Parathyroid adenoma (tissue), 2 donors: ENCODE measurements around the gene SORCS2.

Experiments
- H2AFZ ChIP-seq: fragments of 300-600 bp; sonication (generic); one replicate; pipeline ENCODE4 v1.7.0; 2017; ENCODE audit warnings: antibody characterized with exemption, mild to moderate bottlenecking
- H3K27ac ChIP-seq: fragments of 300-600 bp; sonication (generic); one replicate; pipeline ENCODE4 v1.7.0; 2017
- H3K27me3 ChIP-seq: fragments of 300-600 bp; sonication (generic); one replicate; pipeline ENCODE4 v1.7.0; 2017; ENCODE audit warnings: low read length; ENCODE audit not compliant: control insufficient read depth, insufficient read depth
- H3K36me3 ChIP-seq: fragments of 300-600 bp; sonication (generic); one replicate; pipeline ENCODE4 v1.7.0; 2017; ENCODE audit warnings: low read length; ENCODE audit not compliant: control insufficient read depth, insufficient read depth
- H3K4me1 ChIP-seq: fragments of 300-600 bp; sonication (generic); one replicate; pipeline ENCODE4 v1.7.0; 2017; ENCODE audit warnings: control low read depth
- H3K4me2 ChIP-seq: fragments of 300-600 bp; sonication (generic); one replicate; pipeline ENCODE4 v1.7.0; 2017; ENCODE audit warnings: low read length
- H3K4me3 ChIP-seq: fragments of 300-600 bp; sonication (generic); one replicate; pipeline ENCODE4 v1.7.0; 2017; ENCODE audit warnings: low read depth, low read length
- H3K79me2 ChIP-seq: fragments of 300-600 bp; sonication (generic); one replicate; pipeline ENCODE4 v1.7.0; 2017; ENCODE audit warnings: control low read depth
- H3K9ac ChIP-seq: fragments of 300-600 bp; sonication (generic); one replicate; pipeline ENCODE4 v1.7.0; 2017; ENCODE audit warnings: mild to moderate bottlenecking
- H3K9me3 ChIP-seq: fragments of 300-600 bp; sonication (generic); one replicate; pipeline ENCODE4 v1.7.0; 2017; ENCODE audit warnings: low read length; ENCODE audit not compliant: control insufficient read depth
- TF ChIP-seq, protein P1 (sequence below): fragments of 300-600 bp; sonication (generic); IDR thresholded peaks from one replicate; pipeline ENCODE4 v1.7.0; 2017; ENCODE audit warnings: antibody characterized with exemption, mild to moderate bottlenecking
- donor health status: primary hyperparathyroidism.

Gene SORCS2

DNA sequence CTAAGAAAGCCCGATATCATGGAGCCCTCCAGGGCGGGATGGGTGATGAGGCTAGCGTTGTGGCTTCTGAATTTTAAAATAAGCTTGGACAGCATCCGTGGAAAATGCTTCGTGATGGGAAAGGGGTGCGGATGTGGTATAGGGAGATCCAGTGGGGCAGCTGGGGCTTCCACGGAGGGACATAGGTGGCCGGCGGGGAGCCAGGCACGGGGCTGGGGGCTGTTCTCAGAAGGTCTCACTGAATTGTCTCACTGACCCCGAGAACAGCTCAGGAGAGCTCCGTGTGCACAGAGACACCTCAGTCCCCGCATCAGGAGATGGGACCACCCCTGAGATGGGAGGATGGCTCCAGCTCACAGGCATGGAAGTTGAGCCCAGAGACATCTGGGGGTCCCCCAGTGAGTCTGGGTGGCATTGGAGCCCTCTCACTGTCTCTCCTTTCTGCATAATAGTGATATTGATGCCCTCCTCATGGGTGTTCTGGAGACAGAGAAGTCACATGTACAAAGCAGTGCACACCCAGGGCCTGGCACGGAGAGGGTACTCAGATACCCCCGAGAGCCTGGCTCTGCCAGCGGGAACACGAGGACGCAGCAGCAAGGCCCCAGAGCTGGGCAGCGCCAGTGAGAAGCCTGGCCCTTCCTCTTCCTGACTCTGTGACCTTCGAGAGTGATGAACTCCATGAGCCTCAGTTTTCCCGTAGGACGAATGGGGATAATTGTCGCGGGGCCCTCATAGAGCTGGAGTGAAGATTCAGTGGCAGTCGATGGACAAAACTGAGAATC is 313.0 kb downstream of the SORCS2 start:
- Histone ChIP-seq H3K79me2 (no peaks in the 10 kb centered on the region), H3K36me3 (no peaks in the 10 kb centered on the region), H2AFZ (no peak overlapping the region), H3K9me3 (no peaks in the 10 kb centered on the region), H3K4me3 (no peak overlapping the region), H3K9ac (no peak overlapping the region), H3K4me2 (no peak overlapping the region), H3K27me3 (no peaks in the 10 kb centered on the region), H3K27ac (no peak overlapping the region), H3K4me1 (no peaks in the 10 kb centered on the region)
- TF ChIP-seq, protein P1, sequence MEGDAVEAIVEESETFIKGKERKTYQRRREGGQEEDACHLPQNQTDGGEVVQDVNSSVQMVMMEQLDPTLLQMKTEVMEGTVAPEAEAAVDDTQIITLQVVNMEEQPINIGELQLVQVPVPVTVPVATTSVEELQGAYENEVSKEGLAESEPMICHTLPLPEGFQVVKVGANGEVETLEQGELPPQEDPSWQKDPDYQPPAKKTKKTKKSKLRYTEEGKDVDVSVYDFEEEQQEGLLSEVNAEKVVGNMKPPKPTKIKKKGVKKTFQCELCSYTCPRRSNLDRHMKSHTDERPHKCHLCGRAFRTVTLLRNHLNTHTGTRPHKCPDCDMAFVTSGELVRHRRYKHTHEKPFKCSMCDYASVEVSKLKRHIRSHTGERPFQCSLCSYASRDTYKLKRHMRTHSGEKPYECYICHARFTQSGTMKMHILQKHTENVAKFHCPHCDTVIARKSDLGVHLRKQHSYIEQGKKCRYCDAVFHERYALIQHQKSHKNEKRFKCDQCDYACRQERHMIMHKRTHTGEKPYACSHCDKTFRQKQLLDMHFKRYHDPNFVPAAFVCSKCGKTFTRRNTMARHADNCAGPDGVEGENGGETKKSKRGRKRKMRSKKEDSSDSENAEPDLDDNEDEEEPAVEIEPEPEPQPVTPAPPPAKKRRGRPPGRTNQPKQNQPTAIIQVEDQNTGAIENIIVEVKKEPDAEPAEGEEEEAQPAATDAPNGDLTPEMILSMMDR = no peak

DNA sequence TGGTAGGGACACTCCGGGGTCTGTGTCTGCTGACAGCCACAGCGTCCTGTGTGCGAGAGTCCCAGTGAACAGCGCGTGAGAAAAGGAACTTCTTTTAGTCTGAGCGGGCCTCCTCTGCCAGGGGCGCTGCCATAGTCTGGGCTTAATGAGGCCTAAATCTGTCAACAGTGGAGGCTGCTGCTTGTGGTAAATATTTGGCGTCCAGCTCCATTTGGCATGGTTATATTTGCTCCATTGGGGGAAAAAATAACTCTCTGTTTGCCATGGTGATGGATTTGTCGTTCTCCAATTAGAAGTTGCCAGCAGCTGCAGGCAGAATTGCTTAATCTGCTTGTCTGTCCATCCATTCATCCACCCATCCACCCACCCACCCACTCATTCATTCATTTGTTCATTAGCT is 313.8 kb downstream of the SORCS2 start:
- no peak overlapping the region for H3K9ac ChIP-seq

DNA sequence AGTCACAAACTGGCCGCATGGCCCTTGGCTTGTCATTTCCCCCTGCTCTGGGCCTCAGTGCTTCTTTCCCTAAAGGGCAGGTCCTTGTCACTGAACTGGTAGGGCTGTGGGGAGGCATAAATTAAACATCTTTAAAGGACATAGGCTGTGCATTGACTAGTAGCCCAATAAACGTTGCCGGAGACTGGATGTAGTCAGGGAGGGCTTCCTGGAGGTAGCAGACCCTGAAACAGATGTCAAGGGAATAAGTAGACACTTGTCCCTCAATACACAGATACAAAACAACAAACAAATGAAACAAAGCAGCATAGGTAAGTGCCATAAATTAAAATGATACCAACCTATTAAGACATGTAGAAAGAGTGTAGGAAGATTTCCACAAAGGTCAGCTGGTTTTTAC is 314.2 kb downstream of the SORCS2 start:
- H3K4me1 ChIP-seq = no peaks in the 10 kb centered on the region
- H3K27ac ChIP-seq = no peak overlapping the region
- H3K27me3 ChIP-seq = no peaks in the 10 kb centered on the region
- H3K36me3 ChIP-seq = no peaks in the 10 kb centered on the region
- no peak overlapping the region for H3K4me2 ChIP-seq
- no peak overlapping the region for H3K4me3 ChIP-seq
- no peak overlapping the region for H2AFZ ChIP-seq
- H3K9ac ChIP-seq = no peak overlapping the region
- no peaks in the 10 kb centered on the region for H3K9me3 ChIP-seq
- no peaks in the 10 kb centered on the region for H3K79me2 ChIP-seq
- TF ChIP-seq, protein P1 = no peak

More for the DNA sequence above, 313.8 kb downstream of the SORCS2 start:
- H3K4me2 ChIP-seq = no peak overlapping the region
- no peaks in the 10 kb centered on the region for H3K4me1 ChIP-seq
- no peak overlapping the region for H3K27ac ChIP-seq
- H3K4me3 ChIP-seq = no peak overlapping the region
- no peak overlapping the region for H2AFZ ChIP-seq
- H3K27me3 ChIP-seq = no peaks in the 10 kb centered on the region
- TF ChIP-seq, protein P1 = no peak
- H3K36me3 ChIP-seq = no peaks in the 10 kb centered on the region
- H3K79me2 ChIP-seq = no peaks in the 10 kb centered on the region
- no peaks in the 10 kb centered on the region for H3K9me3 ChIP-seq

DNA sequence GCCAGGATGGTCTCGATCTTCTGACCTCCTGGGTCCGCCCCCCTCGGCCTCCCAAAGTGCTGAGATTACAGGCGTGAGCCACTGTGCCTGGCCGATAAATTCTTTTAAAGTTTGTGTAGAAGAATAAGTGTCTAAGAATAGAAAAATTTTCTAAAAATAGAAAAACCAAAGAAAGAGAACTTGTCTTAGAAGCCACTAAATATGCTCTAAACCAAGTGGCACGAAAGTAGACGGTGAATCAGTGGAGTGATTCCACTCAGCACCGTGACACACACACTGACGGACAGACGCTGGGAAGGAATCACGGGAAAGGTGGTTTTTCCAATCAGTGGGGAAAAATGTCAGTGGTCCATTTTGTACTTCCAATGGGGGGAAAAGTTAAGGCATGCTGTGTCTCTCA is 315.0 kb downstream of the SORCS2 start:
- H2AFZ ChIP-seq = no peak overlapping the region
- H3K27me3 ChIP-seq = no peaks in the 10 kb centered on the region
- no peak overlapping the region for H3K27ac ChIP-seq
- H3K4me1 ChIP-seq = no peaks in the 10 kb centered on the region
- no peaks in the 10 kb centered on the region for H3K79me2 ChIP-seq
- no peak overlapping the region for H3K9ac ChIP-seq
- no peaks in the 10 kb centered on the region for H3K9me3 ChIP-seq
- no peak overlapping the region for H3K4me2 ChIP-seq
- no peak overlapping the region for H3K4me3 ChIP-seq
- no peaks in the 10 kb centered on the region for H3K36me3 ChIP-seq
- TF ChIP-seq, protein P1 = no peak

DNA sequence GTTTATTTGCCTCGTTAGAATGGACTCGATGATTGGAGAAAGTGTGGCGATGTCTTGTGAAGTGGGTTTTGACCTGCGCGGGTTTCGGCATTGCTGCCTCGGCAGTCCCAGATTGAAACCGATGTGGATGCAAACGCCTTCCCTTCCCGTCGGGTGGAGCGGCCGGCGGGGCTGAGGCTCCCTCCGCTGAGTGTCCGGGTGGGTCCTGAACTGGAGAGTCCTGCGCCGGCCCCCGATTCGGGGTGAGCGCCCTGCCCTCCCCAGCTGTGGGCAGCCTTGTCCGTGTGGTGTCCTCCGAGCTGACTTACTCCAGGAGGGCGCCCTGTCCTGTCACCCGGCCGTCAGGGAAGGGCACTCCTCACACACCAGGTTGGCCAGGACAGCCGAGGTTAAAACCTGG is 317.7 kb downstream of the SORCS2 start:
- no peak overlapping the region for H3K9ac ChIP-seq
- H3K27ac ChIP-seq = no peak overlapping the region

More for the DNA sequence above, 317.7 kb downstream of the SORCS2 start:
- Histone ChIP-seq H2AFZ (no peak overlapping the region), H3K9me3 (no peaks in the 10 kb centered on the region), H3K4me1 (no peaks in the 10 kb centered on the region), H3K79me2 (no peaks in the 10 kb centered on the region), H3K27me3 (no peaks in the 10 kb centered on the region), H3K4me3 (no peak overlapping the region), H3K4me2 (no peak overlapping the region), H3K36me3 (no peaks in the 10 kb centered on the region)
- TF ChIP-seq, protein P1 = no peak
